Endothelial cell of umbilical vein (primary cell): ENCODE data around the gene ZSWIM5. TPM values are rescaled to one million over a fixed set of nuclear protein-coding genes. Genes with fewer than 3 reads are reported as not detected.

Experiments used
- BruUV-seq: library from RNA; stranded (reverse); fragments of 400-500 nt; replicated peaks from 2 replicates; lab custom pipeline; 2021; lab: Mats Ljungman, UMichigan
- CTCF ChIA-PET: fragments of 300-600, 350-600 bp; sonication (Branson Sonifier 250); formaldehyde crosslinking; loops from one replicate; lab custom pipeline; 2021; ENCODE audit warnings: antibody characterized with exemption, inconsistent platforms; lab: Charles Lee
- POLR2A ChIA-PET: fragments of 300-600, 350-600 bp; sonication (Branson Sonifier 250); formaldehyde crosslinking; loops from one replicate; lab custom pipeline; 2021; ENCODE audit warnings: antibody characterized with exemption, inconsistent platforms; lab: Charles Lee
- DNase-seq: peaks from one replicate; pipeline ENCODE4 v3.0.0-alpha.2; 2011; ENCODE audit warnings: low read depth, low spot score
- FAIRE-seq: peaks from 2 replicates; lab custom pipeline; 2011; peaks lifted over from hg19 to GRCh38; lab: Jason Lieb, UNC
- H2AFZ ChIP-seq: 2 replicates; pipeline ENCODE4 v1.6.0; 2012; ENCODE audit warnings: low read depth, low read length, control low read depth, inconsistent platforms
- H3K27ac ChIP-seq: 2 replicates; pipeline ENCODE4 v1.5.1; 2011; ENCODE audit warnings: low read depth, mild to moderate bottlenecking, control low read depth, low read length, moderate library complexity; ENCODE audit not compliant: insufficient read depth
- H3K27me3 ChIP-seq, 2 experiments: 2 replicates each; pipeline versions ENCODE4 v1.6.0 to v1.6.1; 2011; ENCODE audit warnings: low read length in 2 of 2, mixed read lengths in 1 of 2; ENCODE audit not compliant: control insufficient read depth in 2 of 2, insufficient read depth in 2 of 2
- H3K36me3 ChIP-seq, 2 experiments: 2 replicates in 1 of 2; 3 replicates in 1 of 2; pipeline ENCODE4 v1.5.1; 2011; ENCODE audit warnings: low read length in 2 of 2, mild to moderate bottlenecking in 1 of 2, moderate library complexity in 1 of 2; ENCODE audit not compliant: control insufficient read depth in 2 of 2, insufficient read depth in 2 of 2; ENCODE audit errors: extremely low read depth in 1 of 2
- H3K4me1 ChIP-seq: 3 replicates; pipeline ENCODE4 v1.5.1; 2011; ENCODE audit warnings: mild to moderate bottlenecking, low read length; ENCODE audit not compliant: control insufficient read depth, insufficient read depth; ENCODE audit errors: extremely low read depth
- H3K4me2 ChIP-seq: 2 replicates; pipeline ENCODE4 v1.6.1; 2011; ENCODE audit warnings: low read length, control low read depth, mixed read lengths; ENCODE audit not compliant: insufficient read depth
- H3K4me3 ChIP-seq, 3 experiments: fragments of 200-600 bp in 1 of 3; sonication (generic), shearing (Covaris generic) in 1 of 3; replicated peaks in 1 of 3; 2 replicates each; pipeline ENCODE4 v1.5.1; 2011 to 2016; ENCODE audit warnings: control low read depth in 3 of 3, low read length in 3 of 3, mild to moderate bottlenecking in 2 of 3, inconsistent platforms in 1 of 3, low read depth in 1 of 3, moderate library complexity in 1 of 3; ENCODE audit not compliant: insufficient read depth in 1 of 3
- H3K79me2 ChIP-seq: 2 replicates; pipeline ENCODE4 v1.6.0; 2012; ENCODE audit warnings: low read length, inconsistent platforms; ENCODE audit not compliant: control insufficient read depth, insufficient read depth
- H3K9ac ChIP-seq: replicated peaks from 2 replicates; pipeline ENCODE3; 2011; ENCODE audit warnings: low read length, control low read depth; ENCODE audit not compliant: insufficient read depth; ENCODE audit errors: extremely low read depth
- H3K9me1 ChIP-seq: replicated peaks from 3 replicates; pipeline ENCODE4 v1.6.0; 2011; ENCODE audit warnings: mild to moderate bottlenecking, low read length; ENCODE audit not compliant: control insufficient read depth, insufficient read depth; ENCODE audit errors: extremely low read depth
- H3K9me3 ChIP-seq: replicated peaks from 2 replicates; pipeline ENCODE4 v1.5.1; 2012; ENCODE audit warnings: low read length, inconsistent platforms; ENCODE audit not compliant: control insufficient read depth, insufficient read depth
- H4K20me1 ChIP-seq: replicated peaks from 2 replicates; pipeline ENCODE3; 2011; ENCODE audit warnings: mild to moderate bottlenecking, low read length; ENCODE audit not compliant: control insufficient read depth, insufficient read depth; ENCODE audit errors: extremely low read depth
- EZH2 ChIP-seq: IDR thresholded peaks from 2 replicates; pipeline ENCODE4 v1.6.1; 2012; ENCODE audit warnings: borderline replicate concordance, low read depth, mild to moderate bottlenecking, moderate library complexity, low read length, inconsistent platforms; ENCODE audit not compliant: severe bottlenecking
- GATA2 ChIP-seq: IDR thresholded peaks from 2 replicates; pipeline ENCODE4 v1.7.0; 2011; ENCODE audit warnings: low read depth, mild to moderate bottlenecking, moderate library complexity, mixed read lengths, low read length; ENCODE audit not compliant: insufficient read length, insufficient read depth
- JUN ChIP-seq: IDR thresholded peaks from 2 replicates; pipeline ENCODE4 v1.6.1; 2011; ENCODE audit warnings: borderline replicate concordance, low read depth; ENCODE audit not compliant: insufficient read length, insufficient read depth
- MYC ChIP-seq: IDR thresholded peaks from one replicate; pipeline ENCODE4 v1.6.1; 2011; ENCODE audit warnings: mild to moderate bottlenecking, low read depth, low read length
- POLR2A ChIP-seq: IDR thresholded peaks from 2 replicates; pipeline ENCODE4 v1.6.1; 2012; ENCODE audit warnings: low read depth, mild to moderate bottlenecking, control low read depth, low read length
- POLR2AphosphoS5 ChIP-seq: IDR thresholded peaks from 2 replicates; pipeline ENCODE4 v1.6.1; 2012; ENCODE audit warnings: low read depth, mild to moderate bottlenecking, control low read depth, low read length, moderate library complexity; ENCODE audit not compliant: insufficient read depth
- dilution Hi-C: fragments of 300-500 bp; cut with MboI; formaldehyde crosslinking; loops from one replicate; pipeline ENCODE4 v1.15.0; 2019; ENCODE audit warnings: low sequenced_read_pairs; ENCODE audit not compliant: extremely low pct_ligation_motif_present
- intact Hi-C: fragments of 100-400 bp; cut with micrococcal nuclease; formaldehyde crosslinking; loops from one replicate; pipeline ENCODE4 v1.10.0; 2022
- polyA plus RNA-seq, 4 experiments: library from polyadenylated mRNA; depleted of rRNA in 3 of 4; stranded (reverse) in 3 of 4; unstranded in 1 of 4; fragments of >200 nt; gene quantifications; 2 replicates each; pipeline versions ENCODE4 v1.2.1 to v1.2.3, GENCODE V29; 2011 to 2012; ENCODE audit warnings: missing spikeins in 1 of 4
- total RNA-seq: library from RNA; stranded (reverse); gene quantifications from 2 replicates; pipeline ENCODE4 v1.2.3, GENCODE V29; 2021
- TF ChIP-seq, protein P1 (sequence below): IDR thresholded peaks from 2 replicates; pipeline ENCODE4 v1.6.1; 2011; ENCODE audit not compliant: insufficient read depth, insufficient read length
- TF ChIP-seq, protein P2 (sequence below), 2 donors: IDR thresholded peaks; 1 replicate in 1 of 2; 2 replicates in 1 of 2; pipeline ENCODE4 v1.5.1; 2011; ENCODE audit warnings: low read length in 2 of 2, mild to moderate bottlenecking in 2 of 2, moderate library complexity in 2 of 2, control low read depth in 1 of 2, inconsistent platforms in 1 of 2, low read depth in 1 of 2; ENCODE audit not compliant: insufficient read depth in 1 of 2; ENCODE audit errors: extremely low read depth in 1 of 2

The ZSWIM5 gene
- total and polyA plus RNA-seq, 2 donors (not counting 3 experiments of a cell fraction or from before 2014, with no cell fraction given) = 1.6 to 4.3 TPM

DNA sequence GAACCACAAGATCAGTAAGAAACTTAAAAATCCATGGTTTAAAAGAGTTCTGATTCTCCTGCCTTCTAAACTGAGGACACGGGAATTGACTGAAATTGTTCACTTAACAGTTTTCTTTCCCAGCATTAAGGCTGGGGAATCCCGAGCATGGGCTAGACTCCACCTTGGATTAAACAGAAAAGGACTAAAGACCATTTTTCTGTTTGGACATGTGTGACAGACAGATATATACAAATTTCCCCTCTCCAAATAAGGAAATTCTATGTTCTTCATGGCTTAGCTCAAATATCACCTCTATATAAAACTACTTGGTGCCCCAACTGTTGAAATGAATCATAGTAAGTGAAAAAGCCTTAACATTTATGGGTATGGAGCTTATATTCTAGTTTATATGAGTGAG lies 109.3 kb downstream of the ZSWIM5 start:
- H3K9ac ChIP-seq = no peak overlapping the region
- POLR2A ChIA-PET = no interaction called here
- dilution Hi-C loops (no loop called here), intact Hi-C loops (no loop called here)
- no peaks in the 10 kb centered on the region for H3K9me1 ChIP-seq
- H3K27ac ChIP-seq = no peak overlapping the region
- no TSS peak for BruUV-seq
- no peak overlapping the region for H3K4me3 ChIP-seq
- no peaks in the 10 kb centered on the region for H3K36me3 ChIP-seq
- CTCF ChIA-PET = no interaction called here
- no peaks in the 10 kb centered on the region for H3K9me3 ChIP-seq
- TF ChIP-seq, protein P1, sequence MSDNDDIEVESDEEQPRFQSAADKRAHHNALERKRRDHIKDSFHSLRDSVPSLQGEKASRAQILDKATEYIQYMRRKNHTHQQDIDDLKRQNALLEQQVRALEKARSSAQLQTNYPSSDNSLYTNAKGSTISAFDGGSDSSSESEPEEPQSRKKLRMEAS = no peak
- TF ChIP-seq EZH2 (no peak), GATA2 (no peak), MYC (no peak), POLR2AphosphoS5 (no peak), POLR2A (no peak), JUN (no peak)
- TF ChIP-seq, protein P2, sequence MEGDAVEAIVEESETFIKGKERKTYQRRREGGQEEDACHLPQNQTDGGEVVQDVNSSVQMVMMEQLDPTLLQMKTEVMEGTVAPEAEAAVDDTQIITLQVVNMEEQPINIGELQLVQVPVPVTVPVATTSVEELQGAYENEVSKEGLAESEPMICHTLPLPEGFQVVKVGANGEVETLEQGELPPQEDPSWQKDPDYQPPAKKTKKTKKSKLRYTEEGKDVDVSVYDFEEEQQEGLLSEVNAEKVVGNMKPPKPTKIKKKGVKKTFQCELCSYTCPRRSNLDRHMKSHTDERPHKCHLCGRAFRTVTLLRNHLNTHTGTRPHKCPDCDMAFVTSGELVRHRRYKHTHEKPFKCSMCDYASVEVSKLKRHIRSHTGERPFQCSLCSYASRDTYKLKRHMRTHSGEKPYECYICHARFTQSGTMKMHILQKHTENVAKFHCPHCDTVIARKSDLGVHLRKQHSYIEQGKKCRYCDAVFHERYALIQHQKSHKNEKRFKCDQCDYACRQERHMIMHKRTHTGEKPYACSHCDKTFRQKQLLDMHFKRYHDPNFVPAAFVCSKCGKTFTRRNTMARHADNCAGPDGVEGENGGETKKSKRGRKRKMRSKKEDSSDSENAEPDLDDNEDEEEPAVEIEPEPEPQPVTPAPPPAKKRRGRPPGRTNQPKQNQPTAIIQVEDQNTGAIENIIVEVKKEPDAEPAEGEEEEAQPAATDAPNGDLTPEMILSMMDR (IDR thresholded peaks at IDR 0.05; ENCODE audit: extremely low read depth in 1 of 2, insufficient read depth in 1 of 2, low read depth in 1 of 2, low read length in 2 of 2) = no peak
- H2AFZ ChIP-seq = no peak overlapping the region
- H3K4me1 ChIP-seq = no peaks in the 10 kb centered on the region
- H4K20me1 ChIP-seq = no peaks in the 10 kb centered on the region
- no peak for FAIRE-seq
- no peaks in the 10 kb centered on the region for H3K27me3 ChIP-seq
- H3K4me2 ChIP-seq = no peak overlapping the region
- DNase-seq = no peak
- no peaks in the 10 kb centered on the region for H3K79me2 ChIP-seq
